Panc1 (cell line): ENCODE results near the gene KRTAP5-11. TPM values are rescaled to one million over a fixed set of nuclear protein-coding genes. Genes with fewer than 3 reads are reported as not detected.

Experiments used
- ATAC-seq: fragments of 200-7000 bp; cut with Tn5 transposase; 2 replicates; pipeline ENCODE4 v1.9.1; 2020; ENCODE audit warnings: mild to moderate bottlenecking, moderate library complexity
- BruUV-seq: library from RNA; stranded (reverse); fragments of 400-500 nt; replicated peaks from 2 replicates; lab custom pipeline; 2021; lab: Mats Ljungman, UMichigan
- CTCF ChIA-PET: fragments of 300-600 bp; sonication (Branson Sonifier 250); formaldehyde crosslinking; loops from one replicate; lab custom pipeline; 2022; ENCODE audit warnings: antibody characterized with exemption; lab: Charles Lee
- POLR2A ChIA-PET: fragments of 300-600 bp; sonication (Branson Sonifier 250); formaldehyde crosslinking; loops from one replicate; lab custom pipeline; 2022; ENCODE audit warnings: antibody characterized with exemption; lab: Charles Lee
- DNase-seq: peaks from one replicate; pipeline ENCODE4 v3.0.0-alpha.2; 2010; ENCODE audit warnings: low read depth, low spot score
- H3K27ac ChIP-seq: 2 replicates; pipeline ENCODE4 v1.5.1; 2011; ENCODE audit warnings: mild to moderate bottlenecking, low read length, inconsistent platforms
- H3K27me3 ChIP-seq: fragments of 200-500 bp; sonication (Bioruptor generic); 2 replicates; pipeline ENCODE4 v1.6.0; 2014; ENCODE audit warnings: low read length, inconsistent platforms; ENCODE audit not compliant: control insufficient read depth, insufficient read depth
- H3K36me3 ChIP-seq: fragments of 200-500 bp; sonication (Bioruptor generic); 2 replicates; pipeline ENCODE4 v1.5.1; 2014; ENCODE audit warnings: inconsistent platforms, mild to moderate bottlenecking, low read length, moderate library complexity; ENCODE audit not compliant: control insufficient read depth, insufficient read depth
- H3K4me1 ChIP-seq: 2 replicates; pipeline ENCODE4 v1.5.1; 2011; ENCODE audit warnings: inconsistent platforms, mild to moderate bottlenecking, low read length, moderate library complexity; ENCODE audit not compliant: control insufficient read depth, insufficient read depth
- H3K4me3 ChIP-seq, 2 experiments: 2 replicates each; pipeline ENCODE4 v1.5.1; 2011 to 2012; ENCODE audit warnings: low read depth in 2 of 2, low read length in 2 of 2, mild to moderate bottlenecking in 2 of 2, inconsistent platforms in 1 of 2, moderate library complexity in 1 of 2
- H3K9me3 ChIP-seq: fragments of 200-500 bp; sonication (Bioruptor generic); 2 replicates; pipeline ENCODE4 v1.5.1; 2014; ENCODE audit warnings: low read depth, mild to moderate bottlenecking, inconsistent platforms, low read length, moderate library complexity; ENCODE audit not compliant: control insufficient read depth, insufficient read depth
- CTCF ChIP-seq: fragments of 450-650 bp; IDR thresholded peaks from 2 replicates; pipeline ENCODE4 v1.5.1; 2017; ENCODE audit warnings: mild to moderate bottlenecking
- POLR2AphosphoS5 ChIP-seq: IDR thresholded peaks from 2 replicates; pipeline ENCODE4 v1.6.1; 2012; ENCODE audit warnings: mild to moderate bottlenecking, low read depth, low read length, moderate library complexity
- REST ChIP-seq, 2 experiments: IDR thresholded peaks; 2 replicates each; pipeline ENCODE4 v1.6.1; 2011 to 2012; ENCODE audit warnings: low read depth in 2 of 2, control low read depth in 1 of 2, low read length in 1 of 2, mild to moderate bottlenecking in 1 of 2, moderate library complexity in 1 of 2; ENCODE audit not compliant: insufficient read depth in 1 of 2
- SIN3A ChIP-seq: IDR thresholded peaks from 2 replicates; pipeline ENCODE4 v1.6.1; 2012; ENCODE audit warnings: low read depth, mild to moderate bottlenecking, low read length, moderate library complexity, borderline replicate concordance; ENCODE audit not compliant: insufficient read depth
- TCF7L2 ChIP-seq: IDR thresholded peaks from 2 replicates; pipeline ENCODE4 v1.6.1; 2011; ENCODE audit warnings: mild to moderate bottlenecking, low read depth, low read length, inconsistent platforms
- in situ Hi-C: cut with HindIII; loops from 2 replicates; pipeline ENCODE4 v1.10.0; 2016; ENCODE audit warnings: low sequenced_read_pairs, low pct_unique_long_range_greater_than_20kb
- intact Hi-C: fragments of 100-400 bp; cut with micrococcal nuclease; formaldehyde crosslinking; loops from one replicate; pipeline ENCODE4 v1.10.0; 2022; ENCODE audit not compliant: unreplicated experiment
- total RNA-seq: library from RNA; stranded (reverse); gene quantifications from one replicate; pipeline ENCODE4 v1.2.1, GENCODE V29; 2021; ENCODE audit not compliant: unreplicated experiment

Gene KRTAP5-11
- total RNA-seq, 1 experiment from 2014 or later: not detected

GRCh38 chr11:71548716-71549151 is 33.9 kb downstream of the KRTAP5-11 start:
- DNase-seq (no peak), ATAC-seq (no peak)
- no peak overlapping the region for H3K4me3 ChIP-seq
- no peak overlapping the region for H3K27ac ChIP-seq
- no TSS peak for BruUV-seq
- H3K9me3 ChIP-seq: no peaks in the 10 kb centered on the region
- no peaks in the 10 kb centered on the region for H3K4me1 ChIP-seq
- in situ Hi-C loops: no loop called here
- TF ChIP-seq POLR2AphosphoS5 (no peak), CTCF (no peak), SIN3A (no peak), TCF7L2 (no peak), REST (IDR thresholded peaks at IDR 0.05; ENCODE audit: insufficient read depth in 1 of 2, low read depth in 2 of 2, low read length in 1 of 2) (no peak)
- intact Hi-C loops: no loop called here
- ChIA-PET CTCF (interaction anchor here (1.0 kb wide), 1 partner anchor 31 kb away, joined by 3 read pairs; no protein-coding TSS in a partner anchor), POLR2A (no interaction called here)
- H3K27me3 ChIP-seq: peaks cover 9% of the 10 kb centered on the region; the same call in 1 of the 2 replicates
- no peaks in the 10 kb centered on the region for H3K36me3 ChIP-seq

- ChIA-PET CTCF (interaction anchor here (0.5 to 1.0 kb wide), 2 partner anchors 32 to 300 kb away, joined by 3 to 4 read pairs; no protein-coding TSS in a partner anchor), POLR2A (no interaction called here)
- in situ Hi-C loops: no loop called here
- intact Hi-C loops: no loop called here
- no peaks in the 10 kb centered on the region for H3K9me3 ChIP-seq
- H3K4me3 ChIP-seq: no peak within 1 kb of the TSS
- no TSS peak for BruUV-seq
- no peaks in the 10 kb centered on the region for H3K36me3 ChIP-seq
- ATAC-seq (no peak), DNase-seq (no peak)
- H3K27ac ChIP-seq: no peak within 1 kb of the TSS
- TF ChIP-seq TCF7L2: no peak
- TF ChIP-seq POLR2AphosphoS5: no peak
- no peak for TF ChIP-seq CTCF
- TF ChIP-seq SIN3A: no peak
- TF ChIP-seq REST (IDR thresholded peaks at IDR 0.05; ENCODE audit: insufficient read depth in 1 of 2, low read depth in 2 of 2, low read length in 1 of 2): no peak
- no peaks in the 10 kb centered on the region for H3K4me1 ChIP-seq
- peaks cover 9% of the 10 kb centered on the region; the same call in 1 of the 2 replicates for H3K27me3 ChIP-seq
Measured at GRCh38 chr11:71548120-71548519, 34.6 kb downstream of the KRTAP5-11 start, which contains the start of gene KRTAP5-9. Gene KRTAP5-9, plus strand, starts transcription at chr11:71548420. Its CDS starts 238 bp downstream, at chr11:71548658.
